Measurements from ENCODE around the gene SLC35F2.
"Not testable (repeated sequence)": the region's sequence is repeated elsewhere in the genome, so short reads cannot be mapped to it uniquely, and the experiment has no call there.

Gene SLC35F2

DNA sequence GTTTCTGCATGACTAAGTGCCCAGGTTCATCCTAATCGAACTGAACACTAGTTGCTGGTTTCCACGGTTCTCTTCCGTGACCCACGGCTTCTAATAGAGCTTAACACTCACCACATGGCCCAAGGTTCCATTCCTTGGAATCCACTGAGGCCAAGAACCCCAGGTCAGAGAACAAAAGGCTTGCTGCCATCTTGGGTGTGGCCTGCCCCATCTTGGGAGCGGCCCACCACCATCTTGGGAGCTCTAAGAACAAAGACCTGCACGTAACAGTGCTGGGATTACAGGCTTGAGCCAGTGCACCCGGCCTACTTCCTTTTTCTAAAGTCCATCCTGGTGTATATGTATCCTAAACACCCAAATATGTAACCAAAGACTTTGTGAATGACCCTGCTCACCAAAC, 68.8 kb downstream of the SLC35F2 start:
- DNase-seq (ENCODE audit: low read depth in 2 of 2): no peak

DNA sequence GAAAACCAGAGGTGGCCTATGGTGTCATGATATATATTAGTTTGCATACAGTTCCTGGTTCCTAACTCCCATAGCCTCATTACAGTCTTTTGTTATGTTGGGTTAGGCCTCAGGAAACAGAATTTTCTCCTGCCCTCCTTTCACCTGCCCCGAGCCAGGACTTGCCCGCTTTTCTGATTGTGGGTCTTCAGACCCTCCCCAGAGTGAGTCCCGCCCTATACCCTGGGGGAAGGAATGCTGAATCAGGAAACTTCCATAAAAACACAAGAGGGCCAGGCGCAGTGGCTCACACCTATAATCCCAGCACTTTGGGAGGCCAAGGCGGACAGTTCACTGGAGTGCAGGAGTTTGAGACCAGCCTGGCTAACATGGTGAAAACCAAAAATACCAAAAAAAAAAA, 70.9 kb downstream of the SLC35F2 start:
- DNase-seq (ENCODE audit: low read depth in 2 of 2): no peak

DNA sequence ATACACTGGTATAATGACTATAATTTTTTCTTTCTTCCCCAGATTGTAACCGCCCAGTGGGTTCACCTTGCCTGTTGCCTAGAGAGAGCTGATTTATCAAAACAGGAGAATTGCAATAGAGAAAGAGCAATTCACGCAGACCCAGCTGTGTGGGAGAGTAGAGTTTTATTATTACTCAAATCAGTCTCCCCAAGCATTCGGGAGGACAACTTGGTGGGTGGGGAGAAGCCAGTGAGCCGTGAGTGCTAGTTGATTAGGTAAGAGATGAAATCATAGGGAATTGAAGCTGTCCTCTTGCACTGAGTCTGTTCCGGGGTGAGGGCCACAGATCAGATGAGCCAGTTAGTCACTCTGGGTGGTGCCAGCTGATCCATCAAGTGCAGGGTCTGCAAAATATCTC, 73.2 kb downstream of the SLC35F2 start:
- peak; percentile 3 to 57 for DNase-seq (ENCODE audit: low read depth in 2 of 2)

DNA sequence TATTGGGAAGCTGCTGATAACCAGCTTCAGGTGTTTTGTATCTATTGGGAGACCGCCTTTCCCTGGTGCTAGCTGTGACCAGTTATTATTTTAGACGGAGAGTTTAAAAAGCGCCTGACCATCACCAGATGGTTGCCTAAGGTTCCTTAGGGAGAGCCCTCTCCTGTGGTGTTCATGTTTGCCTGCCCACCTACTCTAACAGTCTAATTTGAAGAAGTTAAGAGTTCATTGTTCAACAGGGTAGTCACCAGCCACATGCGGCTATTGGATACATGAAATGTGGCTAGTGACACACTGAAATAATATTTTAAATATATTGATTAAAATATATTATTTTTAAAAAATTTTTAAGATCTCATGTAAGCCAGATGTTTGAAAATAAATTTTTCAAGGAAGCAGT, 75.5 kb downstream of the SLC35F2 start:
- no peak for DNase-seq (ENCODE audit: low read depth in 2 of 2)

DNA sequence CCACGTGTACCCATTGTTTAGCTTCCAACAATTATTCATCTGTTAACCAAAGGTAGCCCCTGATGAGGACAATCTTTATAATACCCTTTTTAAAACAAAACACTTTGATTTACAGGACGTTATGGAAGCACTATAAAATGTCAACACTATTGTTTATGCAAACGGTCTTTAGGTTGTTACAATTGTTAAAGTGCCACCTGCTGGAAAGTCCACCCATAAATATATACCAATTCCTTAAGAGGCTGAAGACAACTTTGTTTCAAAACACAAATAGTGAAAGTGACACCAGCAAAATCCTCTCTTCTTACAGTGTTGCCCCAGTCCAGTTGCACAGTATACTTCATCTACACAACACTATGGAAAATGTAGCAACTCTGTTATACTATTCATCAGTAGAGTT, 77.8 kb downstream of the SLC35F2 start:
- no peak for DNase-seq (ENCODE audit: low read depth in 2 of 2)

DNA sequence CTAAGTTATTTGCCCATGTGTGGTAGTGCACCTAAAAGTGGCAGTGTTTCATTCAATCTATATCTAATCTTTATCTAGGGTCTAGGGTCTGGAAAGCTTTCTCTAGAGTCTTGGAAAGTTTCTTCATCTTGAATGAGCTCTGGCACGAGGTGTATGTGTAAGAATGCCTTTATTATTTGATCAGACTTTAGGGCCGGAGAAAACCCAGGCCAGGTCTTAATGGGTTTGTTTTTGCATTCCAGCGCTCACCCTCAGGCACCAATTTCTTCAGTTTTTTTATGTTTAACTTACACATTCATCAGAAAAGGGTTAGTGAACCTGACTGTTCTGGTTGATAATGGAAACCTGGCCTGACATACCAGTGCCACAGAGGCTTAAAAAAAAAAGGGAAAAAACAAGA, 78.5 kb downstream of the SLC35F2 start:
- no peak for DNase-seq (ENCODE audit: low read depth in 2 of 2)

DNA sequence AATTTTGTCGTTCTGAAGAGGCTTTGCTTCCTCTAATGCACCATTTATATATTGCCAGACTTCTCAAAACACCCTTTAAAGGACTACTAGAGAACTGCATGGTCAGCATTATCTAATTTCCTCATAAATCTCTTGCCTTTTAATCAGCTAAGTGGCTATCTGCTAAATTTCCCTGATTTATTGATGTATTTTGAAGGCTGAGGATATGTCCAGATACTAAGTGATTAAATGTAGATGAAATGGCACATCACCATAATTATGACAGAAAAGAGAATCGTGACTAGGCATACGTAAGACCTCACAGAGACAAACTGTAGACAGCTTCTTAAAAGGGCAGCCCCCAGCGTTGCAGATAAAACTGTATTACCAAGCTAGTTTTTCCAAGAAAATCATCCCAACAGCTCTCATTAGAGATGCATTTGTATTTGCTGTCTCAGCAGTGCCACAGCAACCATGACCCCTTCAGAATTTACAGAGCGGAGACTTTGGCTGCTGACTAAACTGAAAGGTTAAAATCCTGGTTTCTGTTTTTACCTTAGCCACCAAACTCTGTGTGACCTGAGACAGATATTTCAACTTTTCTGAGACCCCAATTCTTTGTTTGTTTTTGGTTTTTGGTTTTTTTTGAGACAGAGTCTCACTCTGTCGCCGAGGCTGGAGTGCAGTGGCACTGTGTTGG, 79.6 kb downstream of the SLC35F2 start:
- DNase-seq (ENCODE audit: low read depth in 2 of 2): no peak

DNA sequence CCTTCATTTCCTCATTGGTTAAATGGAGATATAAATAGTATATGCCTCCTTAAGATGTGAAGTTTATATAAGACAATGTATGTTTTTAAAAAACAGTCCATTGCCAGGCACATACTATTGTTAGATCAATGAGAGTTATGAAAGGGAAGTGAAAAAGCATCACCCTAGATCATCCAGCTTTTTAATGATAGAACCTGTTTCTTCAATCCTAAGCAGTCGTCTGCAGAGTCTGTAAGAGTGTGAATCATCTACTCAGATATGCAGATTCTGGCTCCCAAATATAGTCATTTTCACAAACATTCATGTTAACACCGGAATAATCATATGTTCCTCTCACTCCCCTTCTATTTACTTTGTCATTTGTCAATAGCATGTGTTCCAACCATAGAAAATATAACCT, 81.5 kb downstream of the SLC35F2 start:
- no peak for DNase-seq (ENCODE audit: low read depth in 2 of 2)

DNA sequence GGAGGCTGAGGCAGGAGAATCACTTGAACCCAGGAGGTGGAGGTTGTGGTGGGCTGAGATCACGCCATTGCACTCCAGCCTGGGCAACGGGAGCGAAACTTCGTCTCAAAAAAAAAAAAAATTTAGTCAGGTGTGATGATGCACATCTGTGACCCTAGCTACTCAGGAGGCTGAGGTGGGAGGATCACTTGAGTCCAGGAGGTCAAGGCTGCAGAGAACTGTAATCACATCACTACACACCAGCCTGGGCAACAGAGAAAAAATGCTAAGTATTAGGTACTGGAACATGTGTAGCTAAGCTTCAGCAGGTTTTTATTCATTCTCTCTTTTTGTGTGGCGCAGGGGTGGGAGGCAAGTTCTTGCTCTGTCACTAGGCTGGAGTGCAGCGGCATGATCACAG, 82.5 kb downstream of the SLC35F2 start:
- DNase-seq (ENCODE audit: low read depth in 2 of 2): no peak

DNA sequence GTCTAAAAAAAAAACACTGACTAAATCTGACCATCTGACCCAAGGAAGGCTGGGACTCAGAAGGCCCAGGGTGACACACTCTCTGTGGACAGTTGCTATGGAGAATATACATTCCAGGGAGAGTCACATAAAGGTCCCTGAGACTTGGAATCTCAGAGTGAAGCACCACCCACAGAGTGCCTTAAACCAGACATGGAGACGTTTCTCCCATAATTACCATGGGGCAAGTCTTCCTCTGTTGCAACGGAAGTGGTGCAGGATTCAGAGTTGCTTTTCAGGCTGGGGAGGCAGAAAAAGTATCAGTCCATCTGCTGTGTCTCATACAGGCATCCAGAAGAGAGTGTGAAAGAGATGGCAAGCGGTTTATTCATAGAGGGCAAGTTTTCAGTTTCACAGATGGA, 88.0 kb downstream of the SLC35F2 start:
- DNase-seq (ENCODE audit: low read depth in 2 of 2): no peak

DNA sequence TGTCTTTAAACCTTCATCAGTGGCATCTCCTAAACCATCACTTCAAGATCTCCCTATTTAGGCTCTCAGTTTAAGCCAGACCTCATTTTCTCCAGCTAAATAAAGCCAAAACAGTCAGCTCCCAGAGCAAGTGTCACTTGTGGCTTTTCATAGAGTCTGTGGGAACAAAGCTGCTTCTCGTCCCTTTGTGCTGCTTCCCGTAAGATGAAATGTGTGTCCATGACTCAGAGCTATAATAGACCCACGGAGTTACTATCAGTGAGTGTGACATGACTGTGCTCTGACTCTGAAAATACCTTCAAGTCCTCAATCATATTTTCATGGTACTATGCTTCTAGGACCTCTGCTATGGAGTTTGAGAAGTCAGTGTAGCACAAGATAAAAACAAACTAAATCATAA, 89.4 kb downstream of the SLC35F2 start:
- no peak for DNase-seq (ENCODE audit: low read depth in 2 of 2)

DNA sequence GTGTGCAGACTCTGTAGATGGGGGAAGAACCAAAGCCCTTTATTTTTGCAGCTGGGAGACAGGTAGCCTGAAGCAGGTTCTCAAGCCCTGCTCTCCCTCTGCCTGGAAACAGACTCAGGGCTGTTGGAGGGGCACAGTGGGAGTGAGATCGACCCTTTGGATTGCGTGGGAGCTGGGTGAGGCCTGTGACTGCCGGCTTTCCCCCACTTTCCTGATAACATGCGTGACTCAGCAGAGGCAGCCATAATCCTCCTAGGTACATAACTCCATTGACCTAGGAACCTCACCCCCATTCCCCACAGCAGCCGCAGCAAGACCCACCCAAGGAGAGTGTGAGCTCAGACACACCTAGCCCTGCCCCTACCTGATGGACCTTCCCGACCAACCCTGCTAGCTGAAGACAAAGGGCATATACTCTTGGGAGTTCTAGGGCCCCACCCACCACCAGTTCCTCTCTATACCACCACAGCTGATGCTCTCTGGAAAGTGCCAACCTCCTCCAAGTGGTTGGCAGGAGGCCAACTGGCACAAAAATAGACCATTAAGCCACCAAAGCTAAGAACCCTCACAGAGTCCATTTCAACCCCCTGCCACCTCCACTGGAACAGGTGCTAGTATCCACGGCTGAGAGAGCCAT, 99.8 kb downstream of the SLC35F2 start:
- not testable (repeated sequence) for DNase-seq (ENCODE audit: low read depth in 2 of 2)

DNA sequence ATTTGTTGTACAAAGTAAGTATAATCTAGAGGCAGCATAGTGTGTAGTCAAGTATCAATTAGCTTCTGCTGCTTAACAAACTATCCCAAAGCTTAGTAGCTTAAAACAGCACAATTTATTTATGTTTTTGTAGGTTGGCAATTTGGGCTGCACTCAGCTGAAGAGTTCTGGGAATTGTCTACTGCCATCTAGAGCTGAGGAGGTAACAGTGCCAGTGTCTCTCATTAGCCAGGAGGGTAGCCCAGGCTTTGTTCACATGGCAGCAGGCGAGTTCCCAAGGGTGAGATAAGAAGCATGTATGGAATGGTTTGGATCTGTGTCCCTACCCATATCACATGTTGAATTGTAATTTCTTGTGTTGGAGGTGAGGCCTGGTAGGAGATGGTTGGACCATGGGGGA, 100.9 kb downstream of the SLC35F2 start:
- DNase-seq (ENCODE audit: low read depth in 2 of 2): no peak

DNA sequence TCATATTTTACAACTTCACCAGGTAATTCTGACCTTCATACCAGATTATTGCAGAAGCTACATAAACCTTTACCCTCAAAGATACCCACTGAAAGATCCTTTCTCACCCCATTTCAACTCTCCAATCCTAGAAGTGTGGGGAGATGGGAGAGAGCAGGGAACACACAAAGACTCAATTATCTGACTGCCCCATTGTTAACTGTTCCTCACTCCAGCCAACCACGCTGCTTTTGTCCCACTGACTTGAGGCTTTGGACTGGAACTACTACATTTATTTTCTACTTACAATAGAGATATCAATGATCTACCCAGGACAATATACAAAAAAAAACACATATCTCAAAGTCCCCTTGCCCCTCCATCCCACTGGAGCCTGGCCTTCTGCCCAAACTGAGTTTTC, 102.0 kb downstream of the SLC35F2 start:
- no peak for DNase-seq (ENCODE audit: low read depth in 2 of 2)

DNA sequence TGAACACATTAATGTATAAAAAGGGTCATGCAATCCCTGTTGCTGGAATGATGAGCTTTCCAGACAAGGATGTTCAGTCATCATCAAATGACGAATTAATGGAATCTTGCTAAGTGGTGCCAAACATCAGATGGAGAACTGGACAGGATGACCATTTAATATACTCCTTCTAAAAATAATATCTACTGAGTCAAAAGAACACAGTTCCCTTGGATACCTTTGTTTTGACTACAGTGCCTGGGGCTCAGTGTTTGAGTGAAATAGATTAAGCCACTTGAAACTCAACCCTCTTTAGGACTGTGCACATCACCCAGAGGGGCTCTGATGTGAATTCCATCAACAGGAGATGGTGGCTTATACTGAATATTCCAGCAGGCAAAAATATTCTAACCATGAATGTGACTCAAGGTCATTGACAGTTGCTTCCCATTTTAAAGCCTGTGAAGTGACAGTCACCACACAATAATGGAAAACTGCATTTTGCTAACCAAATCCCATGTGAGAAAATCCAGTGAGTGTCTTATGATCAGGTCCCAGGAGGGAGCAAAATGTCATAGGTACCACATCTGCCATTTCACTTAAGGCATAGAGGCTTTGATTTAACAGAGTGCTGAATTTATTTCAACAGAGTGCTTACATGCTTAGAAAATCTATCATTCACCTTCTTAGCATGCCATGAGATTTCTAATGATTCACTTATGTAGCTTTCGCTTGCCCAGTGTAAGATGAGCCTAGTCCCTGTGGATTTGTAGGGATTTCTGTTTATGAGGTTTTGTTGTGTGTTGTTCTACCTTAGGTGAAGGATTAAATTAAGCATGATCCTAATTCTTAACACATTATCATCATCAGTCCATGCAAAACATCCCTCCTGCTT, 105.4 kb downstream of the SLC35F2 start:
- DNase-seq (ENCODE audit: low read depth in 2 of 2): no peak

DNA sequence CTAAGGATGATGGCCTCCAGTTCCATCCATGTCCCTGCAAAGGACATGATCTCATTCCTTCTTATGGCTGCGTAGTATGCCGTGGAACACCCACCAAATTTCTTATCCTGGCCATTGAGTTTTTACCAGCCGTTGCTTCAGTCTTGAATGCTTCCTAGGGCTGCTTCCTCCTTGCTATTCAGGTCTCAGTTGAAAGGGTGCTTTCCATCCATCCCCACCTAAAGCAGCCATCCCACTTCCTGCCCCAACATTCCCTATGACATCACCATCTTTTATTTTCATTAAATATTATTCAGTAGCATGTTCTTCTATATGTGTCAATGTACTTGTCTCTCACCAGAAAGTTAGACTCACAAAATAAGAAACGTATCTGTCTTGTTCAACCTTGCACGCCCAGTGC, 106.1 kb downstream of the SLC35F2 start:
- DNase-seq (ENCODE audit: low read depth in 2 of 2): no peak

DNA sequence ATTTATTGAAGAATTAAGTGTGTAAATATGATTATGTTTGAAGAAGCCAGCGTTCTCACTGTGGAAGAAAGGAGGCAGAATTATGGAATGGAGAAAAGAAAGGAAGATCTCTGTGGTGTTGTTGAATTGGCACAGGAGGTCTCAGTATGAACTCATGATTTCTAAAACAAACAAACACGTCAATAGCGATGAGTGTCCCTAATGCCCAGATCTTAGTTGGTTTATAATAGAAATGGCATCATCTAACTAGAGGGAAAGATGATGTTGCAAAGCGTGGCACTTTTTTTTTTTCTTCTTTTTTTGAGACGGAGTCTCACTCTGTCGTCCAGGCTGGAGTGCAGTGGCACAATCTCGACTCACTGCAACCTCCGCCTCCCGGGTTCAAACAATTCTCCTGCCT, 107.5 kb downstream of the SLC35F2 start:
- no peak for DNase-seq (ENCODE audit: low read depth in 2 of 2)

DNA sequence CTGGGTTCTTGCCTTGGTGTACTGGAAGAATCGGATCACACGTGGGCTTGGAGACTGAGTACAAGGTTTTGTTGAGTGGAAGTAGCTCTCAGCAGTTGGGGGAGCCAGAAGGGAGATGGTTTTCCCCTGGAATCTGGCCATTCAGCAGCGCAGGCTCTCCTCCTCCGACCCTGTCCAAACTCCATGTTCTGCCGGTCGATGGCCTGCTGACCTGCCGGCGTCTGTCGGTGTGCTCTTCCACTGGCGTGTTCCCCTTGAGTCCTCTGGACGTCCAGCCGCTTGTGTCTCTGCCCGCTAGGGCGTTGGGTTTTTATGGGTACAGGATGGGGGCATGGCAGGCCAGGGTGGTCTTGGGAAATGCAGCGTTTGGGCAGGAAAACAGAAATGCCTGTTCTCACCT, 108.3 kb downstream of the SLC35F2 start:
- no peak for DNase-seq (ENCODE audit: low read depth in 2 of 2)

DNA sequence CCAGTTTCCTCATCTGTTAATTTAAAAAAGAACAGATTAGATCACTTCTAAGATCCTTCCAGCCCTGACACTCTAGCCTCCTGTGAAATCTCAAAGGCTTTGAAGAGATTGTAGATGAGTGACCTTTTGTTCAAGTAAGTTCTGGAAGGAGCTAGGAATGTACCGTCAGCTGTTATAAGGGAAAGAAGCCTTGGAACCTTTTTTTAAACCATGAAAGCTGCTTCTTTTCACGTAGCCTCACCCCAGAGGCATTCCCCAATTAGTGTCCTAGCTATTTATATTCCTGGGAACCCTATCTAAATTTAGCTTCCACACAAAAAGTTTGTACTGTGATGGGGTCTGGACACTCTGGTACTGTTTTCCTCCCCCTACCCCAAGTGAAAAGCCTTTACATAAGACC, 111.0 kb downstream of the SLC35F2 start:
- DNase-seq (ENCODE audit: low read depth in 2 of 2): no peak

DNA sequence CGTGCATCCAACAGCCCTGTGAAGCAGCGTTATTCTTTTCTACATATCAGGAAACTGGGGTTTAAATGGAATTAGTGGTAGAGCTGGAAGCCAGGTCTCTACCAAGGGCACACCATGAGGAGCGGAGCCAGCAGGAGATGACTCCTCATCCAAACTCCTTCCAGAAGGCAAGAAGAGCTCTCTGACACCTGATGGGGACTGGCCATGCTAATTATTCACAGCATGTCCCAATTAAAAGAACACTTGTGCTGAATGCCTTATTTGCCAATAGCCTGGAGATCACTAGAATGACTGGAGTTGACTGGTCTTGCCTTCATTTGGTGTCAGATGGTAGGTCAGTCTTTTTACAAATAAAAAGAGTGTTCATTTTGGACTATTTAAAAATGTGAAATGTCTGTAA, 113.9 kb downstream of the SLC35F2 start:
- DNase-seq (ENCODE audit: low read depth in 2 of 2): no peak

DNA sequence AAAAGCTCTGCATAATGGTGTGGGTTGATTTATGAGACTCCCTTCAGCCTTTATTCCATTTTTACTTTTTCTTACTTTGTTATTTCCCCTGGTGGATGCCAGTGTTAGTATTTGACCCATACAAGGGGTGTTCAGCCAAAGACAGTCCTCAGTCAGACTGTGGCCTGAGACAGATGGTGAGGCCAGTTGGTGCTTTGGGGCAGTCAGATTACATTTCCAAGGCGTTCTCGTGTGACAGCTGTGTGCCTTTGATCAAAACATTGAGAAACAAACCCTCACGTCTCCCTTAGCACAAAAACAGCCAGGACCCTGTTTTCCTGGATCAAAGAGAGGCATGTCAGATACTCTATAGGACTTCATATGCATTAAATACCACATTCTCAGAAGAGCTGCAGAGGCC, 115.4 kb downstream of the SLC35F2 start:
- DNase-seq (ENCODE audit: low read depth in 2 of 2): no peak

DNA sequence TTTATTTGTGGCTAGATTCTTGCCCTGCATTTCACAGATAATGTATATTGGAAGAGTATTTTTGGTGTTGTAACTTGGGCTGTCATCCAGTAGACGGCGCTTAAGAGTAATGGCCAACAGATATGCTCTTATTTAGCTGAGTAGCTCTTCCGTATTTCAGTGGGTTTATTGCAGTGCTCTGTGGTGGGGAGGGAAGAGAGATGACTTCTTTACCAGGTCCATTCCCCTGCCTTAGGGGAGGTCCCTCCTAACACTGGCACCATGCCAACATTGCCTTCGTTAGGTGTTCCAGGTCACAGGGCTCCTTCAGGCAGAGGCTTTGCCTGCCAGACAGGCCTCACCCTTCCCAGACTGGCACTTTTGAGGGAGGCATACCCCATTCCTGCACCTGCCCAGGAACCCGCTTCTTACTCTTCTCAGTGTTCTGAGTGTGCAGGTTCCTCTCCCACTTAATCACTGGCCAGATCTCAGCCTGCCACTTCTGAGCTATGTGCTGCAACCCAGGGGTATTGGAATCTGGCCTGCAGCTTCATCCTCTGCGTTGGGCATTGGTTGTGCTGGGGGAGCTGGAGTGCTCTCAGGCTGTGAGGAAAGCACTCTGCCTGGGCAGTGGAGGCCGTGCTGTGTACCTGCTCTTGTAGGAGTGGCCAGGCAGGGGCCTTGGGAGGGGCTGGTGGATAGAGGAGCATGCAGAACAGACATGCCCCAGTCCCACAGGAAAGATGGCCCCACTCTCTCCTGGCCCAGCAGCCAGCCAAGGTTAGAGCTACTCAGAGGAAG, 117.4 kb downstream of the SLC35F2 start:
- DNase-seq (ENCODE audit: low read depth in 2 of 2): peak; percentile 3 to 5

All from stimulated activated CD4-positive, alpha-beta T cell treated with anti-CD3 and anti-CD28 coated beads, Interleukin-4, amount 100 ng/mL, for 48 hours (primary cell).